Jurkat, Clone E6-1 (cell line): Measurements from ENCODE around the gene CRYBB2. TPM values are rescaled to one million over a fixed set of nuclear protein-coding genes. Genes with fewer than 3 reads are reported as not detected.
"Not testable (repeated sequence)": the region's sequence is repeated elsewhere in the genome, so short reads cannot be mapped to it uniquely, and the experiment has no call there.

Source experiments
- DNase-seq: peaks from one replicate; pipeline ENCODE4 v3.0.0-alpha.2; 2011; ENCODE audit warnings: low read depth, low spot score
- H3K4me3 ChIP-seq: 2 replicates; pipeline ENCODE4 v1.5.1; 2011; ENCODE audit warnings: mild to moderate bottlenecking, low read length, control low read depth, moderate library complexity
- polyA plus RNA-seq: library from polyadenylated mRNA; unstranded; fragments of >200 nt; gene quantifications from one replicate; pipeline ENCODE4 v1.2.1, GENCODE V29; 2012; ENCODE audit warnings: missing spikeins; ENCODE audit not compliant: insufficient read length, insufficient read depth

Gene CRYBB2
- polyA plus RNA-seq = not detected

GRCh38 chr22:25219211-25219689 is at the start of gene CRYBB2:
Gene CRYBB2 (plus strand): TSS chr22:25219639. CDS start chr22:25221430, 1,791 bp downstream.
- no peak for DNase-seq
- no peak within 1 kb of the TSS for H3K4me3 ChIP-seq

- H3K4me3 ChIP-seq = no peak overlapping the region
- DNase-seq = no peak
These were observed 48.9 kb upstream of the CRYBB2 start for GRCh38 chr22:25170426-25170980.

- no peak for DNase-seq
- no peak overlapping the region for H3K4me3 ChIP-seq
These were observed 47.3 kb upstream of the CRYBB2 start for GRCh38 chr22:25172153-25172552.

GRCh38 chr22:25174156-25174887 is 45.1 kb upstream of the CRYBB2 start:
- H3K4me3 ChIP-seq = no peak overlapping the region
- DNase-seq = no peak

- no peak for DNase-seq
- no peak overlapping the region for H3K4me3 ChIP-seq
These were observed 44.5 kb upstream of the CRYBB2 start for GRCh38 chr22:25174888-25175411.

- no peak overlapping the region for H3K4me3 ChIP-seq
- no peak for DNase-seq
These were observed 43.3 kb upstream of the CRYBB2 start for GRCh38 chr22:25176175-25176574.

GRCh38 chr22:25176799-25177198 is 42.6 kb upstream of the CRYBB2 start:
- no peak for DNase-seq
- no peak overlapping the region for H3K4me3 ChIP-seq

GRCh38 chr22:25177226-25177625 is 42.2 kb upstream of the CRYBB2 start:
- H3K4me3 ChIP-seq = no peak overlapping the region
- no peak for DNase-seq

GRCh38 chr22:25177895-25178294 is 41.5 kb upstream of the CRYBB2 start:
- no peak overlapping the region for H3K4me3 ChIP-seq
- no peak for DNase-seq

- DNase-seq, H3K4me3 ChIP-seq: not testable (repeated sequence)
These were observed 41.1 kb upstream of the CRYBB2 start for GRCh38 chr22:25178348-25178747.

- not testable (repeated sequence) for H3K4me3 ChIP-seq, DNase-seq
These were observed 40.4 kb upstream of the CRYBB2 start for GRCh38 chr22:25178869-25179631.

- no peak for DNase-seq
- H3K4me3 ChIP-seq = no peak overlapping the region
These were observed 37.0 kb upstream of the CRYBB2 start for GRCh38 chr22:25182131-25183110.

GRCh38 chr22:25183949-25184619 is 35.4 kb upstream of the CRYBB2 start:
- DNase-seq = no peak
- H3K4me3 ChIP-seq = no peak overlapping the region

- H3K4me3 ChIP-seq = no peak overlapping the region
- no peak for DNase-seq
These were observed 33.3 kb upstream of the CRYBB2 start for GRCh38 chr22:25186140-25186539.

GRCh38 chr22:25187469-25187868 is 32.0 kb upstream of the CRYBB2 start:
- DNase-seq = no peak
- no peak overlapping the region for H3K4me3 ChIP-seq

- H3K4me3 ChIP-seq = no peak overlapping the region
- DNase-seq = no peak
These were observed 27.0 kb upstream of the CRYBB2 start for GRCh38 chr22:25192406-25192805.

GRCh38 chr22:25193130-25193529 is 26.3 kb upstream of the CRYBB2 start:
- DNase-seq = no peak
- no peak overlapping the region for H3K4me3 ChIP-seq

- no peak overlapping the region for H3K4me3 ChIP-seq
- DNase-seq = no peak
These were observed 25.9 kb upstream of the CRYBB2 start for GRCh38 chr22:25193548-25193947.
